Omental fat pad (tissue), 4 donors: Measurements from ENCODE around the gene BRSK1. TPM values are rescaled to one million over a fixed set of nuclear protein-coding genes. Genes with fewer than 3 reads are reported as not detected.

Experiments used
- ATAC-seq: fragments of 150-250 bp; one replicate; pipeline ENCODE4 v1.9.1; 2016; ENCODE audit warnings: mild to moderate bottlenecking, moderate library complexity; ENCODE audit not compliant: low FRiP score
- DNase-seq: peaks from one replicate; pipeline ENCODE4 v3.0.0-alpha.2; 2019; ENCODE audit warnings: low spot score
- total RNA-seq, 4 donors: library from RNA; depleted of rRNA; stranded (reverse); fragments of >200 nt; gene quantifications; one replicate each; pipeline ENCODE4 v1.1.0, GENCODE V29; 2016
- TF ChIP-seq, protein P1 (sequence below), 3 donors: fragments of 450-650 bp; IDR thresholded peaks; one replicate each; pipeline ENCODE4 v1.5.1; 2016 to 2017; ENCODE audit warnings: antibody characterized with exemption in 3 of 3, mild to moderate bottlenecking in 3 of 3, moderate library complexity in 2 of 3

The BRSK1 gene
- total RNA-seq, 4 donors from 2014 or later, result 0.19 to 2.1 TPM; not detected in 2

DNA sequence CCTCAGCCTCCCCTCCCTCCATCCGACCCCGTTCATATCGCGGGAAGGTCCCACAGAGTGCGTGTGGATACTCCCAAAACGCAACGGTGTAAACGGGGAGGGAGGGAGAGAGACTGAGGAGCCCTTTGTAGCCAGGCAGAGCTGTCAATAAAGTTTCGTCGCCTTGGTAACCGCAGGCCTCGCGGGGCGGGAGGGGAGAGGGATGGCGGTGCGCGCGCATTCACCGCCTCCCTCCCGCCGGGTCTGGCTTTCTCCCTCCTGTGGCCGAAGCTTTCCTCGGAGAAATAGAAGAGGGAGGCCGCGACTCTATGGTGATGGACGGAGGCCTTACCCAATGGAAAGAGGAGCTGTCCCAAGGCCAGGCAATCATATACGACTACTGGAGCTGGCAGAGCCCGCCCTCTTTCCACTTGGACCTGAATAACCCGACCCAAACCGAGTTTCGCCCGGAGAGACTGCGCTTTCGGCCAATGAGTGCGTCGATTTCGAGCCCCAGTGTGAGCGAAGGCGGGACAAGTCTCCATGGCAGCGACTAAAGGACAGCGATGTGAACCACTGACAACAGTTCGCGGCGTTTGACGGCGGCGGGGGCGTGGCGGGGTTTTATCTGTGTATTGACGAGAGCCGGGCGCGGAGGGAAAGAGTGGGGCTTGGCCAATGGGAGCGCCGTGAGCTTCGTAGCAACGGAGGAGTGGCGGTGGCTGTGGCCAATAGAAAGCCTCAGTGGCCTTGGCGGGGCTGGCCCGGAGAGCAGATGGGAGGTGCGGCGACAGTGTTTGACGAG lies 55.5 kb downstream of the BRSK1 start, which contains the start of gene KMT5C:
TSS of gene KMT5C (plus strand) at position 772 of the 784 bp plus-strand sequence. CDS start 2,061 bp downstream, outside the sequence.
- TF ChIP-seq, protein P1, sequence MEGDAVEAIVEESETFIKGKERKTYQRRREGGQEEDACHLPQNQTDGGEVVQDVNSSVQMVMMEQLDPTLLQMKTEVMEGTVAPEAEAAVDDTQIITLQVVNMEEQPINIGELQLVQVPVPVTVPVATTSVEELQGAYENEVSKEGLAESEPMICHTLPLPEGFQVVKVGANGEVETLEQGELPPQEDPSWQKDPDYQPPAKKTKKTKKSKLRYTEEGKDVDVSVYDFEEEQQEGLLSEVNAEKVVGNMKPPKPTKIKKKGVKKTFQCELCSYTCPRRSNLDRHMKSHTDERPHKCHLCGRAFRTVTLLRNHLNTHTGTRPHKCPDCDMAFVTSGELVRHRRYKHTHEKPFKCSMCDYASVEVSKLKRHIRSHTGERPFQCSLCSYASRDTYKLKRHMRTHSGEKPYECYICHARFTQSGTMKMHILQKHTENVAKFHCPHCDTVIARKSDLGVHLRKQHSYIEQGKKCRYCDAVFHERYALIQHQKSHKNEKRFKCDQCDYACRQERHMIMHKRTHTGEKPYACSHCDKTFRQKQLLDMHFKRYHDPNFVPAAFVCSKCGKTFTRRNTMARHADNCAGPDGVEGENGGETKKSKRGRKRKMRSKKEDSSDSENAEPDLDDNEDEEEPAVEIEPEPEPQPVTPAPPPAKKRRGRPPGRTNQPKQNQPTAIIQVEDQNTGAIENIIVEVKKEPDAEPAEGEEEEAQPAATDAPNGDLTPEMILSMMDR (IDR thresholded peaks at IDR 0.05), result no peak
- ATAC-seq (peak; percentile 96), DNase-seq (peak; percentile 100)

DNA sequence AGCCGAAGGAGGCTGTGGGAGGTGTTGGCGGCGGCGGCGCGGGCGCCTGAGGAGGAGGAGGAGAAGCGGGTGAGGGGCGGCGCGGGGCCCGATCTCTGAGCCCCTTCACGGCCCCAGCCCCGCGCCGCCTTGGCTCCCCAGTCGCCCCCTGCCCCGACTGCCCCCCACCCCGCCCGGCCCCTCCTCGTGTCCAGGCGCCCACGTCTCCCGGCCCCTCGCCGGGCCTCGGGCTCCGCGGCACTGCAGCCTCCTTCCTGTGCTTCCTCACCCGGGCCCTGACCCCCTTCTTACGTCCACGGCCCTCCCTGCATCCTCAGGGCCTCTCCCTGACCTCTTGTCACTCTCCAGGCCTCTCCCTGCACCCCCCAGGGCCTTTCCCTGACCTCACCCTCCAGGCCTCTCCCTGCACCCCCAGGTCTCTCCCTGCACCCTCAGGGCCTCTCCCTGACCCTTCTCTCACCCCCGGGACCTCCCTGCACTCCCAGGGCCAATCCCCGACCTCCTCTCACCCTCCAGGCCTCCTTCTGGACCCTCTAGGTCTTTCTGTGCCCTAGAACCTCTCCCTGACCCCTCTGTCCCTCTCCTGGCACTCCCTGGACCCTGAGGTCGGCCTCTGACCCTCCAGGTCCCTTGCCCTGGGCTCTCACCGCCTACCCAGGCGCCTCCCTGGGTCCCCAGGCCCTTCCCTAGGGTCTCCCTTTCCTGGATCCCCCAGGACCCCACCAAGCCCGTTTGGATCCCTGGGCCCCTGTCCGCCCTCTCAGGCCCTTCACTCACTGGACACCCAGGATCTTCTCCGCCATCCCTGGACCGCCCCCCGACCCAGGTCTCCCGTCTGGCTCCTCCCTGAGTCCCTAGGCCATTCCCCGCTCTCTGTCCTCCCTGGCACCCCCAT lies 56.3 kb downstream of the BRSK1 start:
- TF ChIP-seq, protein P1 (IDR thresholded peaks at IDR 0.05), result no peak
- ATAC-seq, result no peak
- DNase-seq, result no peak

DNA sequence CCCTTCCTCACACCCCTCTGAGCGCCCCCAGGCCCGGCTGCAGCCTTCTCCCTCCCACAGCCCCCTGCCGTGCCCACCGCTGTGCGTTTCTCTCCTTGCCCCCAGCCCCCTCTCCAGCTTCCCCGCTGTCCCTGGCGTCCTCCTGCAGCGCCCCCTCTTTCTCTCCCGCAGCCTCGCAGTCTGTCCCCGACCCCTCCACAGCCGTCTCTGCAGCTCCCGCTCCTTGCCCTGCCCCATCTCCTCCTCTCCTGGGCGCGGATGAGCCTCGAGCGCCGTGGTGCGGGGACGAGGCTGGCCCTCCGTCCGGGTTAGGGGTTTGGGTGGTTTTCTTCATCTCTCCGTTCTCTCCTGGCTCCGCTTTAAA lies 57.0 kb downstream of the BRSK1 start:
- TF ChIP-seq, protein P1 (IDR thresholded peaks at IDR 0.05), result no peak
- no peak for DNase-seq
- ATAC-seq, result no peak

DNA sequence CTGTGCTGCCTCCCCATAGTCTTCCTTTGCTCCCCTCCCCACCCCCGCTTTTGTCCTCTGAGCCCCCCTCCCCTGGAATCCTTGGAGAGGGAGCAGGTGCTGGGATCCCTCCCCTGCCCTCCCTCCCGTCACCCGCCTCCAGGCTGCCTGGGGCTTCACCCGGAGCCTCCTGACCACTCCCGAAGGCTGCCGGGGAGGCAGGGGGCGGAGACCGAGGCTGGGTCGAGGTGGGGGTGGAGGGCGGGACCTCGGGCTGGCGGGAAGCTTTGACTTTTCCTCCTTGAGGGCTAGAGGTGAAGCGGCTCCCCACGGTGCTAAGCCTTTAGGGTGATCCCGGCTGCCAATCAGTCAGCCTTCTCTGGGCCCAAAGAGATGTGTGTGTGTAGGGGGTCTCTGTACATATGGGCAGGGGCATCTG lies 57.4 kb downstream of the BRSK1 start:
- TF ChIP-seq, protein P1 (IDR thresholded peaks at IDR 0.05), result no peak
- peak; percentile 49 for DNase-seq
- no peak for ATAC-seq

DNA sequence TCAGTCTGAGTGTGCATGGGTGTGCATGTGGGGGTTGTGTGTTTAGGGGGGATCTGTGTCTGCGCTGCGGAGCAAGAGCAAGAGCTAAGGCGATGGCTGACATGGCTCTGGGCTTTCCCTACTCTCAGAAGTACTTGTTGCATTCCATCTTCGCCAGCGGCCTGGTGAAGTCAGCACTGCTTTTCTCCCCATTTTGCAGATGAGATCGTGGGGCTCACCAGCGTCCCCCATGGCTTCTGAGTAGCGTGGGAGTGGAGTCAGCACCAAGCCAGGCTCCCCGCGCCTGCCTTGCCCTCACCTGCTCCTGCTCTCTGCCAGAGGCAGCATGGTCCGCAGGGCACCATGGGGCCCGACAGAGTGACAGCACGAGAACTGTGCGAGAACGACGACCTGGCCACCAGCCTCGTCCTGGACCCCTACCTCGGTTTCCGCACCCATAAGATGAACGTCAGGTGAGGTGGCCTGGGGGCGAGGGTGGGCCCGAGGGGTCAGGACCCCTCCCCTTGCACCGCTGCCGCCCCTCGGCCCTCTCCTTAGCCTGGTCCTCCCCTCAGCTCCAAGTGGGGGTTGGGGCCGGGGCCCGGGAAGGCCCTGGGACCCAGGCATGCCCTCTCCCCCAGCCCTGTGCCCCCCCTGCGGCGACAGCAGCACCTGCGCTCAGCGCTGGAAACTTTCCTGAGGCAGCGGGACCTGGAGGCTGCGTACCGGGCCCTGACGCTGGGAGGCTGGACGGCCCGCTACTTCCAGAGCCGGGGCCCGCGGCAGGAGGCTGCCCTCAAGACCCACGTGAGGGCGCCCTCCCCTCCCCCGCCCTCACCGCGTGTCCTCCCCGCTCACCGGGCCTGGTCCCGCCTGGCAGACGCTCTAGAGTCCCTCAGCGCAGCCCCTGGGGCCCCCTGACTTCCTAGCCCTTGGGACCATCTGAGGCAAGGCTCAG lies 58.1 kb downstream of the BRSK1 start:
- TF ChIP-seq, protein P1 (IDR thresholded peaks at IDR 0.05), result no peak
- no peak for DNase-seq
- no peak for ATAC-seq

DNA sequence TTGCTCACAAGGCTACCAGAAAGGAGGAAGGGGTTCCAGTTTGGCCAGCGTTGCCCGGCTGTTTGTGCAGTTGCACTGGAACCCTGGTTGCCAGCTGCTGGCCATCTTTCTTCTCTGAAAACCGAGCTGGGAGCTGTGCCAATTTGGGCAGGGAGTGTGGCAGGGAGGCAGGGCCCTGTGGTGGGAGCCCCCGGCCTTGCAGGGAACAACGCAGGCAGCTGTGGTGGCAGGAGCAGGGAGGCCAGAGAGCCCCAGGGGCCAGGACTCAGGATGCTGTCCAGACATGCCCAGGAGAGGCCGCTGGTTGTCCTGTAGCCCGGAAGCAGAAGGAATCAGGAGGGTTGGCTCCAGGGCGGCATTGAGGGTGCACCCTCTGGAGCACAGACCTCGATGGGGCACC lies 60.6 kb downstream of the BRSK1 start:
- ATAC-seq (no peak), DNase-seq (no peak)
- TF ChIP-seq, protein P1 (IDR thresholded peaks at IDR 0.05), result no peak
